Body of pancreas (tissue), 4 donors: Measurements from ENCODE around the gene ANKS1B.

ENCODE experiments used
- CTCF ChIP-seq, 7 experiments: fragments of 450-650 bp in 4 of 7; fragments of 200-600 bp in 3 of 7; sonication (generic) in 3 of 7; IDR thresholded peaks; one replicate each; pipeline ENCODE4 v1.5.1; 2016 to 2019; ENCODE audit warnings: antibody characterized with exemption in 7 of 7
- POLR2A ChIP-seq, 3 donors: fragments of 450-650 bp; IDR thresholded peaks; one replicate each; pipeline ENCODE4 v1.6.1; 2016; ENCODE audit warnings: antibody characterized with exemption in 3 of 3, mild to moderate bottlenecking in 2 of 3

- TF ChIP-seq CTCF (IDR thresholded peaks at IDR 0.05), result no peak
- TF ChIP-seq POLR2A (IDR thresholded peaks at IDR 0.05), result no peak
These were observed 853.0 kb downstream of the ANKS1B start for GRCh38 chr12:99131751-99132199.
